ENCODE measurements around the gene SLC4A1AP. TPM values are rescaled to one million over a fixed set of nuclear protein-coding genes. Genes with fewer than 3 reads are reported as not detected.

Gene SLC4A1AP
- total and polyA plus RNA-seq, 2 donors (not counting 1 experiment from before 2014, with no cell fraction given), result 8.9 to 23.1 TPM

DNA sequence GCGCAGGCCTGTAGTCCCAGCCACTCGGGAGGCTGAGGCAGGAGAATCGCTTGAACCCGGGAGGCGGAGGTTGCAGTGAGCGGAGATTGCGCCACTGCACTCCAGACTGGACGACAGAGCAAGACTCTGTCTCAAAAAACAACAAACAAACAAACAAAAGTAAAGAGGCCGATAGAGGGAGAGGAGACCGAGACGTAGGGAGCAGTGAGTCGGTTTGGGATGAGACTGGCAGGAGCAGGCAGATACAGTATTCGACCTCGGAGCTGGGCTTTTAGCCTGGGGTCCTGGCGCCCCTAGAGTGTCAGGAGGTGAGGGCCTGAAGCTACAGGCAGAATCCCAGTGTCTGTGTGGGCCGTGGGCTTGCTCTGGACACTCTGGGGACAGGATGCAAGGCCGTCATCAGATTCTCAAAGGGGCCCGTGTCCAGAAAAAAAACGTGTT, 51.2 kb downstream of the SLC4A1AP start:
- intact Hi-C loops (cut with micrococcal nuclease), result no loop called here
- Histone ChIP-seq H3K4me2 (replicated peaks; ENCODE audit: low read depth, low read length, poor library complexity, severe bottlenecking) (peak overlapping the region; percentile 84), H3K9ac (ENCODE audit: low read length) (peak overlapping the region; percentile 56), H3K36me3 (replicated peaks in 1 of 2; ENCODE audit: control extremely low read depth in 1 of 2, control insufficient read depth in 1 of 2, extremely low read depth in 1 of 2, insufficient read depth in 2 of 2, low read length in 1 of 2) (no peaks in the 10 kb centered on the region), H3K27me3 (replicated peaks in 1 of 4; ENCODE audit: control extremely low read depth in 1 of 4, control insufficient read depth in 3 of 4, insufficient read depth in 4 of 4, low read length in 3 of 4) (peaks cover 0 to 20% (median 12%) of the 10 kb centered on the region in 4 experiments), H4K20me1 (ENCODE audit: control insufficient read depth, insufficient read depth, low read length, poor library complexity, severe bottlenecking) (no peaks in the 10 kb centered on the region), H3K27ac (ENCODE audit: low read length in 2 of 2) (no peak overlapping the region), H3K4me3 (ENCODE audit: control extremely low read depth in 1 of 5, extremely low read depth in 1 of 5, insufficient read depth in 1 of 5, low read depth in 2 of 5, low read length in 4 of 5) (peak overlapping the region in 2 of 5 experiments; percentile 36 to 44), H3K79me2 (ENCODE audit: control insufficient read depth, insufficient read depth, low read length) (no peaks in the 10 kb centered on the region), H2AFZ (ENCODE audit: insufficient read depth, low read depth, low read length, poor library complexity, severe bottlenecking) (peak overlapping the region; percentile 68), H3K9me3 (ENCODE audit: control extremely low read depth in 1 of 3, control insufficient read depth in 2 of 3, insufficient read depth in 1 of 3, low read length in 2 of 3) (no peaks in the 10 kb centered on the region), H3K4me1 (ENCODE audit: control insufficient read depth in 2 of 2, insufficient read depth in 2 of 2, low read length in 2 of 2) (peaks cover 11% of the 10 kb centered on the region in 2 donors)
- 79% methylated on average over 14 of the region's 19 CpGs for WGBS (ENCODE audit: insufficient coverage)
- Mint-ChIP-seq H3K4me1 (peaks cover 14% of the 10 kb centered on the region), H3K9me3 (ENCODE audit: insufficient read depth) (no peaks in the 10 kb centered on the region), H3K27me3 (peaks cover 41% of the 10 kb centered on the region), H3K27ac (no peak overlapping the region), H3K4me3 (peak overlapping the region; percentile 72)
- TF ChIP-seq EZH2 (IDR thresholded peaks at IDR 0.05; ENCODE audit: borderline replicate concordance, insufficient read depth, low read depth, low read length, poor library complexity, severe bottlenecking), result no peak
- TF ChIP-seq, protein P1, sequence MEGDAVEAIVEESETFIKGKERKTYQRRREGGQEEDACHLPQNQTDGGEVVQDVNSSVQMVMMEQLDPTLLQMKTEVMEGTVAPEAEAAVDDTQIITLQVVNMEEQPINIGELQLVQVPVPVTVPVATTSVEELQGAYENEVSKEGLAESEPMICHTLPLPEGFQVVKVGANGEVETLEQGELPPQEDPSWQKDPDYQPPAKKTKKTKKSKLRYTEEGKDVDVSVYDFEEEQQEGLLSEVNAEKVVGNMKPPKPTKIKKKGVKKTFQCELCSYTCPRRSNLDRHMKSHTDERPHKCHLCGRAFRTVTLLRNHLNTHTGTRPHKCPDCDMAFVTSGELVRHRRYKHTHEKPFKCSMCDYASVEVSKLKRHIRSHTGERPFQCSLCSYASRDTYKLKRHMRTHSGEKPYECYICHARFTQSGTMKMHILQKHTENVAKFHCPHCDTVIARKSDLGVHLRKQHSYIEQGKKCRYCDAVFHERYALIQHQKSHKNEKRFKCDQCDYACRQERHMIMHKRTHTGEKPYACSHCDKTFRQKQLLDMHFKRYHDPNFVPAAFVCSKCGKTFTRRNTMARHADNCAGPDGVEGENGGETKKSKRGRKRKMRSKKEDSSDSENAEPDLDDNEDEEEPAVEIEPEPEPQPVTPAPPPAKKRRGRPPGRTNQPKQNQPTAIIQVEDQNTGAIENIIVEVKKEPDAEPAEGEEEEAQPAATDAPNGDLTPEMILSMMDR (IDR thresholded peaks at IDR 0.05), result no peak
- ChIA-PET CTCF (interaction anchor here (0.9 to 1.3 kb wide), 2 partner anchors 8 to 11 kb away, joined by 3 read pairs; no protein-coding TSS in a partner anchor), POLR2A (no interaction called here)
- DNase-seq (no peak), ATAC-seq (ENCODE audit: low read depth) (no peak)

DNA sequence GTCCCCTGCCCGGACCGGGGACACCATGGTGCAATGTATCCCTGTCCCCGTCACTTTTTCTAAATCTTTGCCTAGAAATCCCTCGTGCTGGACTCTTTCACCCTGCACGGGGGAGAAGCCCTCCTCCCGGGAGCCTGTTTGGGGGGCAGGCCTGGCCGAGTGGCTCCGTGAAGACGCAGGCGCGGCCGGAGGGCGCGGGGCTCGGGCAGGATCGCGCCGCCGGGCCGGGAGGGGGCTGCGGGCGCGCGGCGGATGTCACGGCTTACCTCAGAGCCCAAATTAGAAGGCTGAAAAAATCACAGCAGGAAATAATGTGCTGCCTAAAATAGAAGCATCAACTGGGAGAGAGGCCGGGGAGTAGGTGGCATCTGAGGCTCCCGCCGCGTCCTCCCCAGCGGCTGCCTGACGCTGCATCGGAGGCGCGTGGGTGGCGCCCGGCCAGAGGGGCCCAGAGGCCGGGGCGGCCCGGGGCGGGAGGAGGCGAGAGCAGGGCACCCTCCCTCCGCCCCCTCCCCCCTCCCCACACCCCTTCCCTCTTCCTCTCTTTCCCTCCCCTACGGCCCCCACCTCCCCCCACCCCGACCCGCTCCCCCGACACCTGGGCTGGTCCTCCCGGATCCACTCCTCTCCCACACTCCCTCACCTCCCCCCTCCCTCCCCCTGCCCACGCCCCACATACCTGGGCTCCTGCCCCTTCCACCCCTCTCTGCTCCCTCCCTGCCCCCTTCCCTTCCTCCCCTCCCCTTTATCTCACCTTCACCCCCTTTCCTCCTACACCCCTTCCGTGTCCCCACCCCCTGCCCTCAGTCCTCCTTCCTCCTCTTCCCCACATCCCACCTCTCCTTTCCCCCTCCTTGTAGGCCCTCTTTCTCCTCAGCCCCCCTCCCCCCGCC, 51.9 kb downstream of the SLC4A1AP start:
- Histone ChIP-seq H4K20me1 (ENCODE audit: control insufficient read depth, insufficient read depth, low read length, poor library complexity, severe bottlenecking) (no peaks in the 10 kb centered on the region), H3K27ac (ENCODE audit: low read length in 2 of 2) (no peak overlapping the region), H3K4me1 (ENCODE audit: control insufficient read depth in 2 of 2, insufficient read depth in 2 of 2, low read length in 2 of 2) (peaks cover 11% of the 10 kb centered on the region in 2 donors), H3K9me3 (ENCODE audit: control extremely low read depth in 1 of 3, control insufficient read depth in 2 of 3, insufficient read depth in 1 of 3, low read length in 2 of 3) (no peaks in the 10 kb centered on the region), H2AFZ (ENCODE audit: insufficient read depth, low read depth, low read length, poor library complexity, severe bottlenecking) (peak overlapping the region; percentile 68), H3K36me3 (replicated peaks in 1 of 2; ENCODE audit: control extremely low read depth in 1 of 2, control insufficient read depth in 1 of 2, extremely low read depth in 1 of 2, insufficient read depth in 2 of 2, low read length in 1 of 2) (no peaks in the 10 kb centered on the region), H3K27me3 (replicated peaks in 1 of 4; ENCODE audit: control extremely low read depth in 1 of 4, control insufficient read depth in 3 of 4, insufficient read depth in 4 of 4, low read length in 3 of 4) (peaks cover 0 to 23% (median 12%) of the 10 kb centered on the region in 4 experiments), H3K4me3 (ENCODE audit: control extremely low read depth in 1 of 5, extremely low read depth in 1 of 5, insufficient read depth in 1 of 5, low read depth in 2 of 5, low read length in 4 of 5) (peak overlapping the region in 3 of 5 experiments; percentile 36 to 48 (median 44)), H3K79me2 (ENCODE audit: control insufficient read depth, insufficient read depth, low read length) (no peaks in the 10 kb centered on the region), H3K4me2 (replicated peaks; ENCODE audit: low read depth, low read length, poor library complexity, severe bottlenecking) (peak overlapping the region; percentile 84), H3K9ac (ENCODE audit: low read length) (peak overlapping the region; percentile 56)
- ChIA-PET POLR2A (no interaction called here), CTCF (no interaction called here)
- ATAC-seq (ENCODE audit: low read depth) (peak; percentile 43), DNase-seq (peak; percentile 35)
- no peaks in the 10 kb centered on the region for H3K9me3 Mint-ChIP-seq (ENCODE audit: insufficient read depth)
- peak overlapping the region; percentile 72 for H3K4me3 Mint-ChIP-seq
- H3K27ac Mint-ChIP-seq, result no peak overlapping the region
- WGBS (ENCODE audit: insufficient coverage), result 6% methylated on average over 32 of the region's 51 CpGs
- no peak for TF ChIP-seq EZH2 (IDR thresholded peaks at IDR 0.05; ENCODE audit: borderline replicate concordance, insufficient read depth, low read depth, low read length, poor library complexity, severe bottlenecking)
- H3K4me1 Mint-ChIP-seq, result peaks cover 14% of the 10 kb centered on the region
- H3K27me3 Mint-ChIP-seq, result peaks cover 45% of the 10 kb centered on the region
- intact Hi-C loops (cut with micrococcal nuclease), result no loop called here
